IPS-18c (cell line): ENCODE results near the gene BCAP31.
"Not testable (repeated sequence)": the region's sequence is repeated elsewhere in the genome, so short reads cannot be mapped to it uniquely, and the experiment has no call there.

ENCODE experiments used
- H3K4me3 ChIP-seq: 2 replicates; pipeline ENCODE4 v1.7.0; 2013; ENCODE audit warnings: low read depth, mild to moderate bottlenecking, low read length, moderate library complexity; ENCODE audit not compliant: insufficient read depth
- H3K9me3 ChIP-seq: one replicate; pipeline ENCODE4 v1.6.1; 2013; ENCODE audit warnings: mild to moderate bottlenecking, low read length, moderate library complexity; ENCODE audit not compliant: control insufficient read depth, insufficient read depth

Gene BCAP31

DNA sequence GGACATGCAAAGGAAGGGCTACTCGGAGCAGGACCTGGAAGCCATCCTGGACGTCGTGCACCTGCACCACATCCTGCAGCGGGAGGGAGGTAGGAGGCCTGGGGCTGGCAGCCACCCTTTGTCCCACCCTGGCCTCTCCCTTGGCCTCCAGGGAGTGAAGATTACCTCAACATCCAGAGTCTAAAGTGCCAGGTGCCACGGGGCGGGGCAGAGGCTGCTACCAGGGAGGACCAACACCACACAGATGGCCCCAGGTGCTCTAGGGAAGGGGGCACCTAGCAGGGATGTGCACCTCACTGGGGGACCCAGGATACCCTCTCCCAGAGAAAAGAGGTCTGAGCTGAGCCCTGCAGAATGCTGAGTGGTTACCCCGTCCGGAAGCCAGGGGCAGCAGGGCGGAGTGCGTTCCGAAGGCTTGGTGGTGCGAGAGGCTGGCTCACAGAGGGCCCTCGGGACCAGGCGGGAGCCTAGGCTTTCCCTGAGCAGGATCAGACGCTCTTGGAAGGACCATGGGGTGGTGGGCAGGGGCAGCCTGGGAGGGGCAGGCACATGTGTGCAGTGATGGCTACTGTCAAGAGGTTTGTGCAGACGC lies 16.5 kb upstream of the BCAP31 start:
- H3K9me3 ChIP-seq, result peaks cover 8% of the 10 kb centered on the region
- no peak overlapping the region for H3K4me3 ChIP-seq

- peaks cover 8% of the 10 kb centered on the region for H3K9me3 ChIP-seq
- no peak overlapping the region; the same call in 1 of the 2 replicates for H3K4me3 ChIP-seq
These were observed 15.7 kb upstream of the BCAP31 start for GRCh38 chrX:153739754-153740486.

DNA sequence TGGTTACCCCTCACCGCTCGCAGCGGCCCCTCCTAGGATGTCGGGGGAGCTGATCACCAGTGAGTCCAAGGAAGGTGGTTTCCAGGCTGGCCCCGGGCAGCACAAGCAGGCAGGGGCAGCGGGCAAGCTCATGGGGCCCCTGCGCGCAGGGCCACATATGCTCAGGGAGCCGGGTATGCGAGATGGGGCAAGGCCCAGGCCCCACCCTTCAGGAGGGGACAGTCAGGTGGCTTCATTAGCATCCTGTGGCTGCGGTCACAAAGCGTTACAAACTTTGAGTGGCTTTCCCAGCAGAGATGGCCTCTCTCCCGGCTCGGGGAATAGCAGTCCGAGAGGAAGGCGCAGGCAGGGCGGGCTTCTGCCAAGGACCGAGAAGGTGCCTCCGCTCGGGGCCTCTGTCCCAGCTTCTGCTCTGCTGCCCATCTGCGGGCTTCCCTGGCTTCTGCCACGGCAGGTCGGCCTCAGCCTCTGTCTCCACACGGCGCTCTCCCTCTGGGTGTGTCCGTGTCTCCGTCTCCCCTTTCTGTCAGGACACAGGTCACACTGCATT lies 13.9 kb upstream of the BCAP31 start:
- peaks cover 10% of the 10 kb centered on the region for H3K9me3 ChIP-seq
- H3K4me3 ChIP-seq, result no peak overlapping the region

- peaks cover 10% of the 10 kb centered on the region for H3K9me3 ChIP-seq
- H3K4me3 ChIP-seq, result no peak overlapping the region
These were observed 12.8 kb upstream of the BCAP31 start for GRCh38 chrX:153736871-153737441.

DNA sequence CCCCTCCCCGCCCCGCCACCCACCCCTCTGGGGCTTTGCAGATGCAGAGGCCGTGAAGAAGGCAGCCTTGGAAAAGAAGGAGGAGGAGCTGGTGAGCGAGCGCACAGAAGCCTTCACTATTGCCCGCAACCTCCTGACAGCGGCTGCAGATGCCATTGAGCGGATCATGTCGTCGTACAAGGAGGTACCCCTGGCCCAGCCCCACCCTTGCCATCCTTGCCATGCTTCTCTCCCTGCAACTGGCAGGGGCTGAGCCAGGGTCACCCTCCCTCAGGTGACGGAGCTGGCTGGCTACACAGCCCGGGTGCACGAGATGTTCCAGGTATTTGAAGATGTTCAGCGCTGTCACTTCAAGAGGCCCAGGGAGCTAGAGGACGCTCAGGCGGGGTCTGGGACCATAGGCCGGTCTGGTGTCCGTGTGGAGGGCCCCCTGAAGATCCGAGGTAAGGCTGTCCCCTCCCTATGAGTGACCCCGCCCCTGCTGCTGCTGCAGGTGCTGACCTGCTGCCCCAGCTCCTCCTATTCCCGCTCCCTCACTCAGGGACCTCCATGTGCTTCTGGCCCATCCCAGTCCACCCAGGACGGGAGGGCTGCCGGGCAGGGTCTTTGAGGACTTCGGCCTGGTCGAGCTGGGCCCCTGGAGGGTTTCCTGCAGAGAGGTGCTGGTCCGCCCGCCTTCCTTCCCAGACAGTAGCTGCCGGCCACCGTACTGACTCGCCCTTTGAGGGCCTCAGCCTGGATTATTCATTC lies 12.1 kb upstream of the BCAP31 start:
- no peak overlapping the region for H3K4me3 ChIP-seq
- peaks cover 13% of the 10 kb centered on the region for H3K9me3 ChIP-seq

- Histone ChIP-seq H3K4me3 (no peak overlapping the region), H3K9me3 (peaks cover 13% of the 10 kb centered on the region)
These were observed 11.1 kb upstream of the BCAP31 start for GRCh38 chrX:153735274-153735673.

- H3K4me3 ChIP-seq, result no peak overlapping the region
- peaks cover 13% of the 10 kb centered on the region for H3K9me3 ChIP-seq
These were observed 10.7 kb upstream of the BCAP31 start for GRCh38 chrX:153734871-153735270.

- Histone ChIP-seq H3K9me3 (peaks cover 19% of the 10 kb centered on the region), H3K4me3 (no peak overlapping the region)
These were observed 9.6 kb upstream of the BCAP31 start for GRCh38 chrX:153733651-153734240.

DNA sequence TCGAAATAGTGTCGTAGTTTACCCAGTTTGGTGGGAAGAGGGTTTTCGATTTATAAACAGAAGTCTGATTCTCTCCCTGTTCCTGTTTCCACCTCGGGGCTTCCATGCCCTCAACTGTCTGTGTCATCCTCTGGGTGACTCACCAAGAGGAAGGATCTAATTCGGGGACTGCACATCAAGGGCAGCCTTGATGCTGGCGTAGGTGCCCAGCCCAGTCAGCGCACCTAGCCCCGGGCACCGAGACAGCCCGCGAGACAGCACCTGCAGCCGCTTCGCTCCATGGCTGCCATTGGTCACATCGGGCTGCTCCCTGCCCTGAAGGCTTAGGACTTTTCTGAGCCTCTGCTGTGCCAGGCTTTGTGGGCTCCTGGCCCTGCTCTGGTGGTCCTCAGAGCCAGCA lies 8.2 kb upstream of the BCAP31 start:
- H3K4me3 ChIP-seq, result no peak overlapping the region
- H3K9me3 ChIP-seq, result peaks cover 16% of the 10 kb centered on the region

GRCh38 chrX:153731845-153732215 lies 7.6 kb upstream of the BCAP31 start:
- H3K4me3 ChIP-seq, result no peak overlapping the region
- peaks cover 15% of the 10 kb centered on the region for H3K9me3 ChIP-seq

DNA sequence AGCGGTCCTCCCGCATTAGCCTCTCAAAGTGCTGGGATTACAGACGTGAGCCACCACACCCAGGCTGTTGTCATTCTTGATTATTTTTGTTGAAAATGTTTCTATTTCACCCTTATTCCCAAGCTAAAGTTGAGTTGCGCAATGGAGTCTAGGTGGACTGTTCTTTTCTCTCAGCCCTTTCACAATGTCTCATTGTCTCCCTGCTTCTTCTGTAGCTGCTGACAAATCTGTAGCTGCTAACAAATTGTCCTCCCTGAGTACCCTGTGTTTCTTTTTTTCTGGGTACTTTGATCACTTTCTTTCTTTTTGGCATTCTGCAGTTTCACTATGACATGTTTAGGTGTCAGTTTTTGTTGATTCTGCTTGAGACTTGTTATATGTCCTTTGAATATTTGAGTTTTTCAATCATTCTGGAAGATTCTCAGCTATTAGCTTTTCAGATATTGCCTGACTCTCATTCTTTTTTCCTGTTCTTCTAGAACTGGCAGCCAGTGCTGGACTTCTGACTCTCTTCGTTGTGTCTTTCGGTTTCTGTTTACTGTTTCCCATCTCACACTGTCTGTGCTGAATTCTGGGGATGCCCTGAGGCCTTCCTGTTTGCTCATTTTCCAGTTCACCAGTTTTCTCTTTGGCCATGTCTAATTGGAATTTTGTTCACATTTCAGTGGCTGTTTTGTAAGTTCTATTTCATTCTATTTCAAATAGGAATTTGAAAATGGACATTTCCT lies 7.1 kb upstream of the BCAP31 start:
- no peak overlapping the region for H3K4me3 ChIP-seq
- H3K9me3 ChIP-seq, result peaks cover 13% of the 10 kb centered on the region

- H3K9me3 ChIP-seq, result peaks cover 13% of the 10 kb centered on the region
- H3K4me3 ChIP-seq, result not testable (repeated sequence)
These were observed 5.9 kb upstream of the BCAP31 start for GRCh38 chrX:153730115-153730514.

GRCh38 chrX:153728951-153729631 lies 4.9 kb upstream of the BCAP31 start:
- Histone ChIP-seq H3K4me3 (no peak overlapping the region), H3K9me3 (peaks cover 14% of the 10 kb centered on the region)

DNA sequence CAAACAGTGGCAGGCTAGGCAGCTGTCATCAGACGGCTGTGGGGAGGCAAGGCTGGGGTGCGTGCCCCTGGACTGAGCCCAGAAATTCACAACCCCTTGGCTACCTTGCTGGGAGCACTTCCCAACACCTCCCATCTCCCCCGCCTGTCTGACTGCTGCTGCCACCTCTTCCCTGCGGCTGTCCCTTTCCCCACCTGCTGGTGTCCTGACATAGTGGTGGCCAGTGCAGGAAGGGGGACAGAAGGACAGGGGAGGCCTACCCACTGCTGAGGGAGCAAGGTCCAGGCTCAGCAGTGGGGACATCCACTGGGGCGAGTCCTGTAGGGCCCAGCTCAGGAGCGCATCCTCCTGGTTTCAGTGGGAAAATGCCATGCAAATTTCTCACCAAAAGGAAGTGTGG lies 3.9 kb upstream of the BCAP31 start:
- no peak overlapping the region for H3K4me3 ChIP-seq
- H3K9me3 ChIP-seq, result peaks cover 17% of the 10 kb centered on the region

DNA sequence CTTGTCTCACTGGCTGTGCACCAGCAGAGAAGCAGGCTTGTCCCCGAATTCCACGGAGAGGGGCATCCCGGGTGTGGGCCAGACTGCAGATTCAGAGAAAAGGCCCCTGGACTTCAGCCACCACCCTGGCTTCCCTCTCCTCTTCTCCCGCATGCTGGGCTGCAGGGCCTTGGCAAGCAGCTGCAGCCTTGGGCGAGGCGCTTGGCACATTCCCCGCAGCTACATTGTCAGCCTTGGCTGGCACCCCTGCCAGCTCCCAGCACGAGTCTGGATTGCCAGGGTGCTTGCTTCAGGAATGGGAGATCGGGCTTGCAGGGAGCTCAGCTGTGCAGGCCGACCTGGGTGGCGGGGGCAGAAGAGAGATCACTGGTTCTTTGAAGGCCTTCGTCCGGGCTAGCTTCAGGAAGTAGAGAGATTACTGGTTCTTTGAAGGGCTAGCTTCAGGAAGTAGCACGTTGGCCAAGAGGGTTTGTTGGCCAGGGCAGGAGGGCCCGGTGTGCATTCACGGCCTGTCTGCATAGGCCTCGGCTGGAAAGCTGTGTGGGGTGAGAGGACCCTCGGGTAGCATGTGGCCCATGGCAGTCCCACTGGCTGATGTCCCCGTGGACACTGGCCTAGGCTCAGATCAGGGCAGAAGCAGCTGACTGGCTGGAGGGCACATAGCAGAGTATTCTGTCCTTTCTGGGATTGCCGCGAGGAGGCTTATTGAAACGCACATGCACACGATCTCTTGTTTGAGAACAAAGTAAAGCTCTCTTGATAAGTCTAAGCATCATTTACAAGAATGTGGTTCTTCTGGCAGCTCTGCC lies 3.1 kb upstream of the BCAP31 start:
- H3K9me3 ChIP-seq, result peaks cover 21% of the 10 kb centered on the region
- no peak overlapping the region for H3K4me3 ChIP-seq
